ENCODE results near the gene LCN1.

The LCN1 gene

GRCh38 chr9:135489188-135489906, 31.9 kb upstream of the LCN1 start:
- no peak for FAIRE-seq

- FAIRE-seq, result no peak
Measured at GRCh38 chr9:135490166-135490870, 30.9 kb upstream of the LCN1 start.

- FAIRE-seq, result no peak
Measured at GRCh38 chr9:135490980-135491464, 30.2 kb upstream of the LCN1 start.

GRCh38 chr9:135491764-135492163, 29.5 kb upstream of the LCN1 start:
- FAIRE-seq, result no peak

- no peak for FAIRE-seq
Measured at GRCh38 chr9:135492886-135493669, 28.2 kb upstream of the LCN1 start.

- no peak for FAIRE-seq
Measured at GRCh38 chr9:135494791-135495559, 26.3 kb upstream of the LCN1 start.

- FAIRE-seq, result no peak
Measured at GRCh38 chr9:135498381-135499126, 22.7 kb upstream of the LCN1 start.

- FAIRE-seq, result no peak
Measured at GRCh38 chr9:135499326-135500070, 21.7 kb upstream of the LCN1 start.

- FAIRE-seq, result no peak
Measured at GRCh38 chr9:135500071-135500524, 21.1 kb upstream of the LCN1 start.

GRCh38 chr9:135500525-135501260, 20.5 kb upstream of the LCN1 start, which contains the start of gene MRPS2:
Gene MRPS2, plus strand, starts transcription at chr9:135500682. Its CDS starts 29 bp downstream, at chr9:135500711.
- FAIRE-seq, result no peak

GRCh38 chr9:135501261-135502167, 19.7 kb upstream of the LCN1 start:
- no peak for FAIRE-seq

- FAIRE-seq, result no peak
Measured at GRCh38 chr9:135502168-135502872, 18.9 kb upstream of the LCN1 start.

- no peak for FAIRE-seq
Measured at GRCh38 chr9:135502873-135503321, 18.3 kb upstream of the LCN1 start.

GRCh38 chr9:135503371-135504261, 17.6 kb upstream of the LCN1 start:
- FAIRE-seq, result no peak

- FAIRE-seq, result no peak
Measured at GRCh38 chr9:135504262-135505243, 16.7 kb upstream of the LCN1 start.
